DND-41 (cell line): ENCODE data around the gene BYSL.

Experiments used
- CTCF ChIP-seq: IDR thresholded peaks from 2 replicates; pipeline ENCODE4 v1.5.1; 2012; ENCODE audit warnings: borderline replicate concordance, low read length, moderate library complexity, mild to moderate bottlenecking; ENCODE audit not compliant: poor library complexity, severe bottlenecking; ENCODE audit errors: extremely low read depth
- EZH2 ChIP-seq: IDR thresholded peaks from 3 replicates; pipeline ENCODE4 v1.6.1; 2012; ENCODE audit warnings: borderline replicate concordance, low read depth, mild to moderate bottlenecking, moderate library complexity, low read length, inconsistent platforms; ENCODE audit not compliant: severe bottlenecking

- TF ChIP-seq CTCF = no peak
- no peak for TF ChIP-seq EZH2
Observed at GRCh38 chr6:41881506-41881905, 39.8 kb upstream of the BYSL start.
